Sigmoid colon (tissue), 7 donors: Measurements from ENCODE around the gene HOXA10. TPM values are rescaled to one million over a fixed set of nuclear protein-coding genes. Genes with fewer than 3 reads are reported as not detected.

ENCODE experiments used
- DNase-seq: peaks from one replicate; pipeline ENCODE4 v3.0.0-alpha.2; 2019
- H3K27ac ChIP-seq, 4 donors: fragments of 200-600 bp; sonication (generic); one replicate each; pipeline ENCODE4 v1.5.1; 2016 to 2019; ENCODE audit warnings: mild to moderate bottlenecking in 1 of 4
- H3K27me3 ChIP-seq, 3 donors: fragments of 200-600 bp; sonication (generic); one replicate each; pipeline ENCODE4 v1.5.1; 2019; ENCODE audit warnings: mild to moderate bottlenecking in 1 of 3
- H3K36me3 ChIP-seq, 4 donors: fragments of 200-600 bp; sonication (generic); one replicate each; pipeline ENCODE4 v1.5.1; 2016 to 2019
- H3K4me1 ChIP-seq, 4 donors: fragments of 200-600 bp; sonication (generic); one replicate each; pipeline ENCODE4 v1.5.1; 2017 to 2019
- H3K4me3 ChIP-seq, 4 donors: fragments of 200-600 bp; sonication (generic); one replicate each; pipeline ENCODE4 v1.5.1; 2017 to 2019; ENCODE audit warnings: mild to moderate bottlenecking in 2 of 4, moderate library complexity in 1 of 4
- H3K9me3 ChIP-seq, 4 donors: fragments of 200-600 bp in 3 of 4; sonication (generic) in 3 of 4; one replicate each; pipeline versions ENCODE4 v1.5.1 to v1.6.1; 2013 to 2019
- CTCF ChIP-seq, 4 experiments: fragments of 450-650 bp in 3 of 4; fragments of 200-600 bp in 1 of 4; IDR thresholded peaks; one replicate each; pipeline ENCODE4 v1.5.1; 2016 to 2019; ENCODE audit warnings: antibody characterized with exemption in 4 of 4, mild to moderate bottlenecking in 3 of 4, moderate library complexity in 2 of 4
- EP300 ChIP-seq, 4 donors: sonication (generic); formaldehyde crosslinking; IDR thresholded peaks; one replicate each; pipeline ENCODE4 v1.6.1; 2017; ENCODE audit warnings: antibody characterized with exemption in 4 of 4
- POLR2A ChIP-seq, 2 donors: fragments of 450-650 bp; IDR thresholded peaks; one replicate each; pipeline ENCODE4 v1.6.1; 2016; ENCODE audit warnings: antibody characterized with exemption in 2 of 2, mild to moderate bottlenecking in 2 of 2, moderate library complexity in 2 of 2
- POLR2AphosphoS5 ChIP-seq, 4 donors: sonication (generic); formaldehyde crosslinking; IDR thresholded peaks; one replicate each; pipeline ENCODE4 v1.6.1; 2017; ENCODE audit warnings: antibody characterized with exemption in 4 of 4
- WGBS, 2 donors: extraction: QIAGEN DNeasy Blood & Tissue Kit; methylation state at CpG; one replicate each; pipeline ENCODE4 v1.1.7; 2013; 5-methylcytosine and 5-hydroxymethylcytosine counted together
- intact Hi-C: fragments of 100-400 bp; cut with DNase I; formaldehyde crosslinking; loops from one replicate; pipeline ENCODE4 v1.15.1; 2023
- polyA plus RNA-seq, 3 donors: library from polyadenylated mRNA; stranded (reverse); fragments of 200-250 nt; gene quantifications; one replicate each; pipeline ENCODE4 v1.2.3, GENCODE V29; 2013
- total RNA-seq, 4 donors: library from RNA; depleted of rRNA; stranded (reverse); fragments of >200 nt; gene quantifications; one replicate each; pipeline ENCODE4 v1.1.0, GENCODE V29; 2016
- donor health status: healthy with polysubstance abuse.
- donor health status: Bipolar disorder and iron deficiency.
- donor health status: healthy.

Gene HOXA10
- total and polyA plus RNA-seq, 7 donors: 22.2 to 64.0 (median 55.1) TPM

GRCh38 chr7:27171325-27171636, 2.8 kb downstream of the HOXA10 start:
- Histone ChIP-seq H3K27me3 (no peaks in the 10 kb centered on the region), H3K36me3 (no peaks in the 10 kb centered on the region), H3K4me1 (peaks cover 0 to 39% (median 27%) of the 10 kb centered on the region in 4 donors), H3K9me3 (no peaks in the 10 kb centered on the region), H3K4me3 (peak overlapping the region; percentile 47 to 85 (median 82)), H3K27ac (peak overlapping the region in 3 of 4 donors; percentile 97 to 98 (median 98))
- 5 to 11% methylated on average over 8 of the region's 8 CpGs for WGBS, 2 donors
- intact Hi-C loops: no loop called here
- TF ChIP-seq POLR2AphosphoS5 (IDR thresholded peaks at IDR 0.05) (no peak), CTCF (IDR thresholded peaks at IDR 0.05) (no peak), EP300 (IDR thresholded peaks at IDR 0.05) (no peak), POLR2A (IDR thresholded peaks at IDR 0.05) (no peak)
- DNase-seq: peak; percentile 71

GRCh38 chr7:27170426-27171324, 3.4 kb downstream of the HOXA10 start:
- peaks cover 0 to 40% (median 26%) of the 10 kb centered on the region in 4 donors for H3K4me1 ChIP-seq
- H3K36me3 ChIP-seq: no peaks in the 10 kb centered on the region
- no peaks in the 10 kb centered on the region for H3K27me3 ChIP-seq
- intact Hi-C loops: no loop called here
- 4 to 22% methylated on average over 11 of the region's 11 CpGs for WGBS, 2 donors
- peak overlapping the region; percentile 47 to 85 (median 82) for H3K4me3 ChIP-seq
- peak overlapping the region in 3 of 4 donors; percentile 97 to 98 (median 98) for H3K27ac ChIP-seq
- H3K9me3 ChIP-seq: no peaks in the 10 kb centered on the region
- DNase-seq: no peak
- TF ChIP-seq POLR2AphosphoS5 (IDR thresholded peaks at IDR 0.05) (no peak), CTCF (IDR thresholded peaks at IDR 0.05) (no peak)

GRCh38 chr7:27169658-27170425, 4.3 kb downstream of the HOXA10 start:
- TF ChIP-seq CTCF (IDR thresholded peaks at IDR 0.05): no peak
- TF ChIP-seq POLR2A (IDR thresholded peaks at IDR 0.05): no peak
- TF ChIP-seq POLR2AphosphoS5 (IDR thresholded peaks at IDR 0.05): peak in 2 of 4 donors; percentile 2 to 12
- no peak for TF ChIP-seq EP300 (IDR thresholded peaks at IDR 0.05)
- WGBS, 2 donors: 1% methylated on average over 46 of the region's 46 CpGs
- H3K36me3 ChIP-seq: no peaks in the 10 kb centered on the region
- H3K27me3 ChIP-seq: no peaks in the 10 kb centered on the region
- intact Hi-C loops: loop anchor here (5.0 kb wide), 2 partner anchors 68 to 1313 kb away; partner anchors contain the start of gene HOXA2
- no peaks in the 10 kb centered on the region for H3K9me3 ChIP-seq
- H3K4me3 ChIP-seq: peak overlapping the region; percentile 47 to 85 (median 82)
- peaks cover 0 to 31% (median 20%) of the 10 kb centered on the region in 4 donors for H3K4me1 ChIP-seq
- peak overlapping the region in 3 of 4 donors; percentile 97 to 98 (median 98) for H3K27ac ChIP-seq
- DNase-seq: peak; percentile 69

DNA sequence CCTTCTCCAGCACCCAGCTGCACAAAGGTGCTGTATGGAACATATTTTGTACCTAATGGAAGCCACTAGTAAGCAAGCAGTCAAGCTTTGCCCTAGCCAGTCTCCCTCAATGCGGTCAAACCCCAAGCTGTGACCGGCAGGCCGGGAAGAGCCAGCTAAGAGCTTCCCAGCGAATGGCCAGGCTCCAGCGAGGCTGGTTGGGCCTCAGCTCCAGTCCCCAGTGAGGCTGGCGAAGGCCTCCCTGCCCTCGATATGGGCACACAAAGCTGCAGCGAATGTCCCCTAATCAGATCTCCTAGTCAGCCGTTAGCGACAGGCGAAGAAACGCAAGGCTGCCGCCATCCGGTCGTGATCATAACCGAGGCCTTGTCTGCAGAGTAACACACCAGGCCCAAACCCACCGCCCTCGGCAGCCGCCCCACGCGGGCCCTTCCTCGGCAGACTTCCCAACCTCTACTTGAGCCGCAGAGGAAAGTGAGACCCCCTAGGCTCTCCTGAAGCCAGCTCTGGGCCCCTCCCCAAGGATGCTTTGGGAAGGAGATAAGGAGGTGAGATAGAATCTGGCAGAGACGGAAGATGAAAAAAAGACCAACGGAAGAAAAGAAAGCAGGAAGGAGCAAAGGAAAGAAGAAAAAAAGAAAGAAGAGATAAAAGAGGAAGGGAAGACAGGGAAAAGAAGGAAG, 5.7 kb downstream of the HOXA10 start:
- peak; percentile 89 for DNase-seq
- peaks cover 0 to 31% (median 17%) of the 10 kb centered on the region in 4 donors for H3K4me1 ChIP-seq
- no peak for TF ChIP-seq CTCF (IDR thresholded peaks at IDR 0.05)
- TF ChIP-seq EP300 (IDR thresholded peaks at IDR 0.05): no peak
- TF ChIP-seq POLR2A (IDR thresholded peaks at IDR 0.05): no peak
- peak in 3 of 4 donors; percentile 9 to 39 (median 18) for TF ChIP-seq POLR2AphosphoS5 (IDR thresholded peaks at IDR 0.05)
- no peaks in the 10 kb centered on the region for H3K36me3 ChIP-seq
- no peaks in the 10 kb centered on the region for H3K9me3 ChIP-seq
- peak overlapping the region in 3 of 4 donors; percentile 97 to 98 (median 98) for H3K27ac ChIP-seq
- intact Hi-C loops: loop anchor here (5.0 kb wide), 2 partner anchors 66 to 1311 kb away; partner anchors contain the start of gene HOXA2
- 4 to 6% methylated on average over 25 of the region's 25 CpGs for WGBS, 2 donors
- no peaks in the 10 kb centered on the region for H3K27me3 ChIP-seq
- peak overlapping the region; percentile 47 to 85 (median 82) for H3K4me3 ChIP-seq
